ENCODE results near the gene CENPX. TPM values are rescaled to one million over a fixed set of nuclear protein-coding genes. Genes with fewer than 3 reads are reported as not detected.

The CENPX gene
- total and polyA plus RNA-seq, 2 of the 13 experiments (the other 11 are each of a cell fraction or from before 2014, with no cell fraction given): 92.7 to 170 TPM

GRCh38 chr17:82037092-82037888 lies 14.6 kb upstream of the CENPX start, which contains the start of gene DCXR (continued):
- TF ChIP-seq ZNF512B (CRISPR knock-in tag; IDR thresholded peaks at IDR 0.05; ENCODE audit: borderline replicate concordance) (no peak), HMGXB3 (CRISPR knock-in tag; IDR thresholded peaks at IDR 0.05; ENCODE audit: borderline replicate concordance) (peak; percentile 67; the same call in 1 of the 2 replicates), TCF12 (IDR thresholded peaks at IDR 0.05) (no peak), TCF12 (CRISPR knock-in tag; IDR thresholded peaks at IDR 0.05) (peak; percentile 84; the same call in 1 of the 2 replicates), REL (CRISPR knock-in tag; conservative IDR thresholded peaks at IDR 0.05) (no peak), PRMT3 (CRISPR knock-in tag; IDR thresholded peaks at IDR 0.05; ENCODE audit: borderline replicate concordance, low read depth) (no peak), ZNF580 (CRISPR knock-in tag; IDR thresholded peaks at IDR 0.05; ENCODE audit: borderline replicate concordance, low read depth) (peak; percentile 95), SMYD3 (CRISPR knock-in tag; IDR thresholded peaks at IDR 0.05) (0 out of 2 replicates have a peak, but pooled peaks have one; percentile 21), ZNF337 (CRISPR knock-in tag; IDR thresholded peaks at IDR 0.05; ENCODE audit: borderline replicate concordance, low read depth) (peak; percentile 95; the same call in 1 of the 2 replicates), THAP11 (CRISPR knock-in tag; IDR thresholded peaks at IDR 0.05) (peak; percentile 83), NCOA1 (CRISPR knock-in tag; IDR thresholded peaks at IDR 0.05) (peak; percentile 85; the same call in 1 of the 2 replicates), ZNF142 (CRISPR knock-in tag; IDR thresholded peaks at IDR 0.05) (peak; percentile 87), PAF1 (CRISPR knock-in tag; IDR thresholded peaks at IDR 0.05) (no peak)
- TF ChIP-seq, protein P1, sequence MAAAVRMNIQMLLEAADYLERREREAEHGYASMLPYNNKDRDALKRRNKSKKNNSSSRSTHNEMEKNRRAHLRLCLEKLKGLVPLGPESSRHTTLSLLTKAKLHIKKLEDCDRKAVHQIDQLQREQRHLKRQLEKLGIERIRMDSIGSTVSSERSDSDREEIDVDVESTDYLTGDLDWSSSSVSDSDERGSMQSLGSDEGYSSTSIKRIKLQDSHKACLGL (CRISPR knock-in tag; IDR thresholded peaks at IDR 0.05): peak; percentile 80

Data from HepG2 (cell line).